ENCODE results near the gene REC114.

GRCh38 chr15:73583544-73583943, 140.6 kb downstream of the REC114 start:
- TF ChIP-seq CREB1 (CRISPR knock-in tag; IDR thresholded peaks at IDR 0.05; ENCODE audit: low read depth) (no peak), ZNF331 (CRISPR knock-in tag; IDR thresholded peaks at IDR 0.05; ENCODE audit: low read depth) (no peak), EZH2 (IDR thresholded peaks at IDR 0.05; ENCODE audit: low read depth, unreplicated experiment) (no peak), EZH2phosphoT487 (IDR thresholded peaks at IDR 0.05; ENCODE audit: unreplicated experiment) (no peak), POLR2AphosphoS5 (IDR thresholded peaks at IDR 0.05; ENCODE audit: low read depth) (no peak), ZNF462 (CRISPR knock-in tag; IDR thresholded peaks at IDR 0.05) (no peak), JUNB (IDR thresholded peaks at IDR 0.05; ENCODE audit: unreplicated experiment) (no peak), ZNF114 (CRISPR knock-in tag; IDR thresholded peaks at IDR 0.05) (no peak), STAT1 (IDR thresholded peaks at IDR 0.05; ENCODE audit: unreplicated experiment) (no peak)
- TF ChIP-seq, protein P1, sequence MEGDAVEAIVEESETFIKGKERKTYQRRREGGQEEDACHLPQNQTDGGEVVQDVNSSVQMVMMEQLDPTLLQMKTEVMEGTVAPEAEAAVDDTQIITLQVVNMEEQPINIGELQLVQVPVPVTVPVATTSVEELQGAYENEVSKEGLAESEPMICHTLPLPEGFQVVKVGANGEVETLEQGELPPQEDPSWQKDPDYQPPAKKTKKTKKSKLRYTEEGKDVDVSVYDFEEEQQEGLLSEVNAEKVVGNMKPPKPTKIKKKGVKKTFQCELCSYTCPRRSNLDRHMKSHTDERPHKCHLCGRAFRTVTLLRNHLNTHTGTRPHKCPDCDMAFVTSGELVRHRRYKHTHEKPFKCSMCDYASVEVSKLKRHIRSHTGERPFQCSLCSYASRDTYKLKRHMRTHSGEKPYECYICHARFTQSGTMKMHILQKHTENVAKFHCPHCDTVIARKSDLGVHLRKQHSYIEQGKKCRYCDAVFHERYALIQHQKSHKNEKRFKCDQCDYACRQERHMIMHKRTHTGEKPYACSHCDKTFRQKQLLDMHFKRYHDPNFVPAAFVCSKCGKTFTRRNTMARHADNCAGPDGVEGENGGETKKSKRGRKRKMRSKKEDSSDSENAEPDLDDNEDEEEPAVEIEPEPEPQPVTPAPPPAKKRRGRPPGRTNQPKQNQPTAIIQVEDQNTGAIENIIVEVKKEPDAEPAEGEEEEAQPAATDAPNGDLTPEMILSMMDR (conservative IDR thresholded peaks at IDR 0.05; ENCODE audit: low read depth in 2 of 2): no peak
- TF ChIP-seq, protein P2, sequence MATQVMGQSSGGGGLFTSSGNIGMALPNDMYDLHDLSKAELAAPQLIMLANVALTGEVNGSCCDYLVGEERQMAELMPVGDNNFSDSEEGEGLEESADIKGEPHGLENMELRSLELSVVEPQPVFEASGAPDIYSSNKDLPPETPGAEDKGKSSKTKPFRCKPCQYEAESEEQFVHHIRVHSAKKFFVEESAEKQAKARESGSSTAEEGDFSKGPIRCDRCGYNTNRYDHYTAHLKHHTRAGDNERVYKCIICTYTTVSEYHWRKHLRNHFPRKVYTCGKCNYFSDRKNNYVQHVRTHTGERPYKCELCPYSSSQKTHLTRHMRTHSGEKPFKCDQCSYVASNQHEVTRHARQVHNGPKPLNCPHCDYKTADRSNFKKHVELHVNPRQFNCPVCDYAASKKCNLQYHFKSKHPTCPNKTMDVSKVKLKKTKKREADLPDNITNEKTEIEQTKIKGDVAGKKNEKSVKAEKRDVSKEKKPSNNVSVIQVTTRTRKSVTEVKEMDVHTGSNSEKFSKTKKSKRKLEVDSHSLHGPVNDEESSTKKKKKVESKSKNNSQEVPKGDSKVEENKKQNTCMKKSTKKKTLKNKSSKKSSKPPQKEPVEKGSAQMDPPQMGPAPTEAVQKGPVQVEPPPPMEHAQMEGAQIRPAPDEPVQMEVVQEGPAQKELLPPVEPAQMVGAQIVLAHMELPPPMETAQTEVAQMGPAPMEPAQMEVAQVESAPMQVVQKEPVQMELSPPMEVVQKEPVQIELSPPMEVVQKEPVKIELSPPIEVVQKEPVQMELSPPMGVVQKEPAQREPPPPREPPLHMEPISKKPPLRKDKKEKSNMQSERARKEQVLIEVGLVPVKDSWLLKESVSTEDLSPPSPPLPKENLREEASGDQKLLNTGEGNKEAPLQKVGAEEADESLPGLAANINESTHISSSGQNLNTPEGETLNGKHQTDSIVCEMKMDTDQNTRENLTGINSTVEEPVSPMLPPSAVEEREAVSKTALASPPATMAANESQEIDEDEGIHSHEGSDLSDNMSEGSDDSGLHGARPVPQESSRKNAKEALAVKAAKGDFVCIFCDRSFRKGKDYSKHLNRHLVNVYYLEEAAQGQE (IDR thresholded peaks at IDR 0.05; ENCODE audit: unreplicated experiment): no peak
- TF ChIP-seq, protein P3, sequence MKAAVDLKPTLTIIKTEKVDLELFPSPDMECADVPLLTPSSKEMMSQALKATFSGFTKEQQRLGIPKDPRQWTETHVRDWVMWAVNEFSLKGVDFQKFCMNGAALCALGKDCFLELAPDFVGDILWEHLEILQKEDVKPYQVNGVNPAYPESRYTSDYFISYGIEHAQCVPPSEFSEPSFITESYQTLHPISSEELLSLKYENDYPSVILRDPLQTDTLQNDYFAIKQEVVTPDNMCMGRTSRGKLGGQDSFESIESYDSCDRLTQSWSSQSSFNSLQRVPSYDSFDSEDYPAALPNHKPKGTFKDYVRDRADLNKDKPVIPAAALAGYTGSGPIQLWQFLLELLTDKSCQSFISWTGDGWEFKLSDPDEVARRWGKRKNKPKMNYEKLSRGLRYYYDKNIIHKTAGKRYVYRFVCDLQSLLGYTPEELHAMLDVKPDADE (IDR thresholded peaks at IDR 0.05): no peak
